Measurements from ENCODE around the gene NEK3. TPM values are rescaled to one million over a fixed set of nuclear protein-coding genes. Genes with fewer than 3 reads are reported as not detected.

Gene NEK3
- polyA plus RNA-seq, 1 donor from 2014 or later, result 61.0 TPM

DNA sequence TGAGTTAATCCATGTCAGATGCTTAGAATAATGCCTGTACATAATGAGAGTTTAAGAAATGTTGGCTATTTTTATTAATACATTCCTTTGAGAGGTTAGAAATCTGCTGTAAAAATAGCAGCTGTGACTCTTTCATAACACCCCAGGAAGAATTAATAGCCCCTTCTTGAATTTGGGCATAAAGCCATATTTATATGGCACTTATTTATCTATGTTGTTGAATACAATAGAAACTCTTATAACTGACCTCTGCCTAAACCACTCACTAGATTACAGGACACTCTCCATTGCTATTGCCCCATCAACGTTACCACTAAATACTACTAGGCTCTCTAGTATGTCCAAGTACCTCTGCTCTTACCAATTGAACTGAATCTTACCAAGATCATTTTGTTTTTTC is 46.8 kb downstream of the NEK3 start:
- no peak overlapping the region for H3K9ac ChIP-seq (ENCODE audit: low read length)
- no peak overlapping the region for H2AFZ ChIP-seq (ENCODE audit: low read depth, low read length)
- H4K20me1 ChIP-seq (ENCODE audit: insufficient read depth), result no peaks in the 10 kb centered on the region
- no peaks in the 10 kb centered on the region for H3F3A ChIP-seq (ENCODE audit: insufficient read depth, low read length, poor library complexity, severe bottlenecking)
- TF ChIP-seq POLR2AphosphoS5 (IDR thresholded peaks at IDR 0.05) (no peak), EZH2 (IDR thresholded peaks at IDR 0.05; ENCODE audit: borderline replicate concordance, insufficient read depth, low read length, poor library complexity, severe bottlenecking) (no peak), SMC3 (conservative IDR thresholded peaks at IDR 0.05; ENCODE audit: poor library complexity) (no peak), EP300 (conservative IDR thresholded peaks at IDR 0.05; ENCODE audit: poor library complexity, severe bottlenecking) (no peak), MXI1 (conservative IDR thresholded peaks at IDR 0.05; ENCODE audit: poor library complexity, severe bottlenecking) (no peak), RAD21 (conservative IDR thresholded peaks at IDR 0.05) (no peak), REST (IDR thresholded peaks at IDR 0.05; ENCODE audit: borderline replicate concordance) (no peak), TAF1 (IDR thresholded peaks at IDR 0.05; ENCODE audit: low read depth) (no peak)
- TF ChIP-seq, protein P1, sequence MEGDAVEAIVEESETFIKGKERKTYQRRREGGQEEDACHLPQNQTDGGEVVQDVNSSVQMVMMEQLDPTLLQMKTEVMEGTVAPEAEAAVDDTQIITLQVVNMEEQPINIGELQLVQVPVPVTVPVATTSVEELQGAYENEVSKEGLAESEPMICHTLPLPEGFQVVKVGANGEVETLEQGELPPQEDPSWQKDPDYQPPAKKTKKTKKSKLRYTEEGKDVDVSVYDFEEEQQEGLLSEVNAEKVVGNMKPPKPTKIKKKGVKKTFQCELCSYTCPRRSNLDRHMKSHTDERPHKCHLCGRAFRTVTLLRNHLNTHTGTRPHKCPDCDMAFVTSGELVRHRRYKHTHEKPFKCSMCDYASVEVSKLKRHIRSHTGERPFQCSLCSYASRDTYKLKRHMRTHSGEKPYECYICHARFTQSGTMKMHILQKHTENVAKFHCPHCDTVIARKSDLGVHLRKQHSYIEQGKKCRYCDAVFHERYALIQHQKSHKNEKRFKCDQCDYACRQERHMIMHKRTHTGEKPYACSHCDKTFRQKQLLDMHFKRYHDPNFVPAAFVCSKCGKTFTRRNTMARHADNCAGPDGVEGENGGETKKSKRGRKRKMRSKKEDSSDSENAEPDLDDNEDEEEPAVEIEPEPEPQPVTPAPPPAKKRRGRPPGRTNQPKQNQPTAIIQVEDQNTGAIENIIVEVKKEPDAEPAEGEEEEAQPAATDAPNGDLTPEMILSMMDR (IDR thresholded peaks at IDR 0.05; ENCODE audit: poor library complexity, severe bottlenecking), result no peak
- H3K9me3 ChIP-seq (ENCODE audit: low read length), result no peaks in the 10 kb centered on the region
- no peak overlapping the region for H3K4me3 ChIP-seq (ENCODE audit: low read length)
- H3K9me2 ChIP-seq (ENCODE audit: insufficient read depth, low read length), result no peaks in the 10 kb centered on the region
- H3K27ac ChIP-seq (ENCODE audit: low read length), result no peak overlapping the region
- H3K79me2 ChIP-seq (replicated peaks; ENCODE audit: insufficient read depth, low read length), result no peaks in the 10 kb centered on the region
- no peaks in the 10 kb centered on the region for H3K27me3 ChIP-seq (ENCODE audit: insufficient read depth, low read depth, low read length)
- no peaks in the 10 kb centered on the region for H3K36me3 ChIP-seq (ENCODE audit: insufficient read depth, low read length)
- H3K4me2 ChIP-seq (ENCODE audit: low read length), result no peak overlapping the region

DNA sequence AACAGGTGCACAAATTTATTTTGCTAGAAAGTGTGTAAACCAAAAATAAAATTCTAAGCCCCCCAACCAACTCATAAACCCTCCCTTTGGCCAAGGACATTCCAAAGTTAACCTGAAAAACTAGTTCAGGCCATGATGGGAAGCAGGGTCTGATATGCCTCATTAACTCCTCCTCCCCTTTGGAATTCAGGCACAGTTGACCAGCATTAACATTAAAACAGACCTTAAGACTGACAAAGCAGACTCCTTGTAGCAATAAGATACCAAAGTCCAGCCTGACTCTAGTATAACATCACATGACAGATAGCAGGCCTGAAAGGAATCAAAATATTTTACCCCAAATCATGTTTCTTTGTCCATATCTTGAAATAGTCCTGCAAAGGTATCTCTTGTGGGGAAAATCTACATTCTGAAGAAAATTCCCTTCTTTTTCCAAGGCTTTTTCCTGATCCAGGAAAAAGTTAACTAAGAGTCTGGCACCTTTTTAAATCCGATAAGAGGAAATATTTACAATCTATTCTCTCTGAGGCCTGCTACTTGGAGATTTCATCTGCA is 50.2 kb downstream of the NEK3 start:
- no peaks in the 10 kb centered on the region for H3K79me2 ChIP-seq (replicated peaks; ENCODE audit: insufficient read depth, low read length)

More for the DNA sequence above, 50.2 kb downstream of the NEK3 start:
- H3K9me3 ChIP-seq (ENCODE audit: low read length), result no peaks in the 10 kb centered on the region
- H3K4me3 ChIP-seq (ENCODE audit: low read length), result no peak overlapping the region
- no peak overlapping the region for H2AFZ ChIP-seq (ENCODE audit: low read depth, low read length)
- no peaks in the 10 kb centered on the region for H3K9me2 ChIP-seq (ENCODE audit: insufficient read depth, low read length)
- H3K4me2 ChIP-seq (ENCODE audit: low read length), result no peak overlapping the region
- no peaks in the 10 kb centered on the region for H4K20me1 ChIP-seq (ENCODE audit: insufficient read depth)
- no peaks in the 10 kb centered on the region for H3F3A ChIP-seq (ENCODE audit: insufficient read depth, low read length, poor library complexity, severe bottlenecking)
- H3K9ac ChIP-seq (ENCODE audit: low read length), result no peak overlapping the region
- H3K27me3 ChIP-seq (ENCODE audit: insufficient read depth, low read depth, low read length), result no peaks in the 10 kb centered on the region
- TF ChIP-seq MXI1 (conservative IDR thresholded peaks at IDR 0.05; ENCODE audit: poor library complexity, severe bottlenecking), result no peak
- no peak for TF ChIP-seq POLR2AphosphoS5 (IDR thresholded peaks at IDR 0.05)
- no peak for TF ChIP-seq EP300 (conservative IDR thresholded peaks at IDR 0.05; ENCODE audit: poor library complexity, severe bottlenecking)
- TF ChIP-seq EZH2 (IDR thresholded peaks at IDR 0.05; ENCODE audit: borderline replicate concordance, insufficient read depth, low read length, poor library complexity, severe bottlenecking), result no peak
- no peak for TF ChIP-seq TAF1 (IDR thresholded peaks at IDR 0.05; ENCODE audit: low read depth)
- no peak for TF ChIP-seq REST (IDR thresholded peaks at IDR 0.05; ENCODE audit: borderline replicate concordance)
- TF ChIP-seq RAD21 (conservative IDR thresholded peaks at IDR 0.05), result no peak
- TF ChIP-seq, protein P1 (IDR thresholded peaks at IDR 0.05; ENCODE audit: poor library complexity, severe bottlenecking), result no peak
- TF ChIP-seq SMC3 (conservative IDR thresholded peaks at IDR 0.05; ENCODE audit: poor library complexity), result no peak
- no peaks in the 10 kb centered on the region for H3K36me3 ChIP-seq (ENCODE audit: insufficient read depth, low read length)
- H3K27ac ChIP-seq (ENCODE audit: low read length), result no peak overlapping the region
